Heart left ventricle (tissue), 16 donors: Measurements from ENCODE around the gene GRIA2. TPM values are rescaled to one million over a fixed set of nuclear protein-coding genes. Genes with fewer than 3 reads are reported as not detected.

Experiments used
- ATAC-seq, 4 donors: fragments of 200-7000 bp; cut with Tn5 transposase; one replicate each; pipeline ENCODE4 v1.9.1; 2020 to 2022; ENCODE audit warnings: moderate library complexity in 4 of 4, mild to moderate bottlenecking in 3 of 4, moderate number of reproducible peaks in 1 of 4
- DNase-seq, 5 donors: peaks; one replicate each; pipeline ENCODE4 v3.0.0-alpha.2; 2020
- H3K27ac ChIP-seq, 12 donors: fragments of 200-600 bp; sonication (generic) in 4 of 12; one replicate each; pipeline versions ENCODE4 v1.5.0 to v1.8.0; 2016 to 2022; ENCODE audit warnings: mild to moderate bottlenecking in 2 of 12
- H3K27me3 ChIP-seq, 9 donors: fragments of 200-600 bp; sonication (generic) in 2 of 9; one replicate each; pipeline versions ENCODE4 v1.5.1 to v1.8.0; 2016 to 2022; ENCODE audit warnings: mild to moderate bottlenecking in 3 of 9
- H3K36me3 ChIP-seq, 9 donors: fragments of 200-600 bp; sonication (generic) in 2 of 9; one replicate each; pipeline versions ENCODE4 v1.5.0 to v1.8.0; 2018 to 2022; ENCODE audit warnings: mild to moderate bottlenecking in 2 of 9
- H3K4me1 ChIP-seq, 12 donors: fragments of 200-600 bp; sonication (generic) in 4 of 12; one replicate each; pipeline versions ENCODE4 v1.5.0 to v1.8.0; 2016 to 2022; ENCODE audit warnings: mild to moderate bottlenecking in 3 of 12
- H3K4me3 ChIP-seq, 12 donors: fragments of 200-600 bp; sonication (generic) in 4 of 12; one replicate each; pipeline versions ENCODE4 v1.5.0 to v1.8.0; 2017 to 2022; ENCODE audit warnings: mild to moderate bottlenecking in 9 of 12, moderate library complexity in 4 of 12
- H3K9me3 ChIP-seq, 12 donors: fragments of 200-600 bp; sonication (generic) in 4 of 12; one replicate each; pipeline versions ENCODE4 v1.5.0 to v1.8.0; 2016 to 2022; ENCODE audit warnings: mild to moderate bottlenecking in 1 of 12
- CTCF ChIP-seq, 12 donors: fragments of 200-600 bp; sonication (generic) in 4 of 12; IDR thresholded peaks; one replicate each; pipeline versions ENCODE4 v1.5.0 to v1.8.0; 2018 to 2022; ENCODE audit warnings: antibody characterized with exemption in 12 of 12, mild to moderate bottlenecking in 5 of 12
- POLR2A ChIP-seq, 2 donors: fragments of 450-650 bp; IDR thresholded peaks; one replicate each; pipeline ENCODE4 v1.6.1; 2017; ENCODE audit warnings: antibody characterized with exemption in 2 of 2, mild to moderate bottlenecking in 2 of 2, moderate library complexity in 2 of 2
- WGBS, 4 donors: extraction: QIAGEN DNeasy Blood & Tissue Kit in 2 of 4; methylation state at CpG; one replicate each; pipeline versions ENCODE4 v1.1.5 to v1.1.7; 2013 to 2018; 5-methylcytosine and 5-hydroxymethylcytosine counted together
- intact Hi-C, 10 donors: fragments of 100-400 bp; cut with DNase I; formaldehyde crosslinking; loops; one replicate each; pipeline versions ENCODE4 v1.11.1 to v1.14.2; 2022
- polyA plus RNA-seq, 2 donors: library from polyadenylated mRNA; stranded (reverse); fragments of 200-250 nt; gene quantifications; one replicate each; pipeline ENCODE4 v1.2.3, GENCODE V29; 2013
- total RNA-seq, 9 donors: library from RNA; depleted of rRNA in 2 of 9; stranded (reverse); fragments of >200 nt in 2 of 9; fragmentation: NEBNext Ultra II Directional in 3 of 9; extraction: Animal tissue kit (Norgen Biotek cat#: 25700) in 3 of 9; gene quantifications; one replicate each; pipeline versions ENCODE4 v1.1.0 to v1.2.4, GENCODE V29; 2016 to 2023
- donor health status: ischemic (EF 13 %, LVEDD 7.1; RV severe dilation, severe dysfunction).
- donor health status: healthy with polysubstance abuse.
- donor health status: DM: no; HTN: yes; CAD: no.
- donor health status: DM: no; HTN: no; CAD: no.
- donor health status: ischemic (EF 25% LVEDD 6.9; RV normal size, moderate dysfunction).
- donor health status: ischemic (EF 25% LVEDD 5.7; RV mildly dilated, moderate dysfunction).
- donor health status: healthy.
- donor health status: DM: yes; HTN: yes; CAD: no.
- donor health status: ischemic (EF 35%, LVEDD 5.7; RV mildly dilated, moderate dysfunction).
- donor health status: nonischemic (EF 11% LVEDD 7.7; RV severe dilation, severe dysfunction).
- donor health status: DM: yes; HTN: yes; CAD: no.
- donor health status: PGD.
- donor health status: ischemic (EF 29% LVEDD 5.4; RV normal size, mild dysfunction).
- donor health status: nonischemic (EF 23%, LVEDD 6.1; RV moderate dilation, normal function).

The GRIA2 gene
- total and polyA plus RNA-seq, 11 donors: 0.17 to 0.36 TPM; not detected in 9

GRCh38 chr4:157290622-157291021 is 70.1 kb downstream of the GRIA2 start:
- intact Hi-C loops: no loop called here
- 71 to 81% (median 78%) methylated on average over 3 of the region's 3 CpGs for WGBS, 4 donors

GRCh38 chr4:157291071-157291470 is 70.5 kb downstream of the GRIA2 start:
- intact Hi-C loops: no loop called here
- DNase-seq (no peak), ATAC-seq (no peak)
- H3K27me3 ChIP-seq: peaks cover 0 to 5% (median 0%) of the 10 kb centered on the region in 9 donors
- TF ChIP-seq POLR2A (IDR thresholded peaks at IDR 0.05) (no peak), CTCF (IDR thresholded peaks at IDR 0.05) (no peak)
- 69 to 79% (median 73%) methylated on average over 3 of the region's 3 CpGs for WGBS, 4 donors
- H3K36me3 ChIP-seq: no peaks in the 10 kb centered on the region
- H3K4me1 ChIP-seq: no peaks in the 10 kb centered on the region
- H3K9me3 ChIP-seq: no peaks in the 10 kb centered on the region
- no peak overlapping the region for H3K27ac ChIP-seq
- H3K4me3 ChIP-seq: no peak overlapping the region

More at GRCh38 chr4:157290622-157291021, 70.1 kb downstream of the GRIA2 start:
- ATAC-seq (no peak), DNase-seq (no peak)
- no peaks in the 10 kb centered on the region for H3K36me3 ChIP-seq
- no peak overlapping the region for H3K4me3 ChIP-seq
- no peak overlapping the region for H3K27ac ChIP-seq
- TF ChIP-seq POLR2A (IDR thresholded peaks at IDR 0.05): no peak
- no peak for TF ChIP-seq CTCF (IDR thresholded peaks at IDR 0.05)
- H3K27me3 ChIP-seq: peaks cover 0 to 5% (median 0%) of the 10 kb centered on the region in 9 donors
- no peaks in the 10 kb centered on the region for H3K4me1 ChIP-seq
- H3K9me3 ChIP-seq: no peaks in the 10 kb centered on the region

GRCh38 chr4:157293673-157294072 is 73.1 kb downstream of the GRIA2 start:
- no peak overlapping the region for H3K4me3 ChIP-seq
- H3K27ac ChIP-seq: no peak overlapping the region
- ATAC-seq (no peak), DNase-seq (no peak)
- WGBS, 4 donors: 88 to 92% (median 90%) methylated on average over 4 of the region's 4 CpGs
- H3K36me3 ChIP-seq: no peaks in the 10 kb centered on the region
- peaks cover 0 to 5% (median 0%) of the 10 kb centered on the region in 9 donors for H3K27me3 ChIP-seq
- intact Hi-C loops: no loop called here
- TF ChIP-seq POLR2A (IDR thresholded peaks at IDR 0.05) (no peak), CTCF (IDR thresholded peaks at IDR 0.05) (no peak)
- no peaks in the 10 kb centered on the region for H3K9me3 ChIP-seq
- no peaks in the 10 kb centered on the region for H3K4me1 ChIP-seq

GRCh38 chr4:157294575-157294974 is 74.0 kb downstream of the GRIA2 start:
- Histone ChIP-seq H3K4me1 (no peaks in the 10 kb centered on the region), H3K36me3 (no peaks in the 10 kb centered on the region), H3K9me3 (no peaks in the 10 kb centered on the region), H3K27me3 (peaks cover 0 to 5% (median 0%) of the 10 kb centered on the region in 9 donors), H3K4me3 (no peak overlapping the region), H3K27ac (no peak overlapping the region)
- intact Hi-C loops: no loop called here
- ATAC-seq: no peak
- 62 to 71% (median 67%) methylated on average over 2 of the region's 2 CpGs for WGBS, 4 donors
- no peak for DNase-seq
- no peak for TF ChIP-seq CTCF (IDR thresholded peaks at IDR 0.05)
- TF ChIP-seq POLR2A (IDR thresholded peaks at IDR 0.05): no peak
